GM13976 (cell line): Measurements from ENCODE around the gene AXL.
"Not testable (repeated sequence)": the region's sequence is repeated elsewhere in the genome, so short reads cannot be mapped to it uniquely, and the experiment has no call there.

Experiments
- DNase-seq: peaks from one replicate; pipeline ENCODE4 v3.0.0; 2012; ENCODE audit warnings: low spot score
- in situ Hi-C: fragments of 300-500 bp; cut with MboI; formaldehyde crosslinking; loops from one replicate; pipeline ENCODE4 v1.12.0; 2022; ENCODE audit warnings: low sequenced_read_pairs, mixed read lengths, inconsistent platforms; ENCODE audit not compliant: unreplicated experiment
- TF ChIP-seq, protein P1 (sequence below): IDR thresholded peaks from 2 replicates; pipeline ENCODE4 v1.5.1; 2012; ENCODE audit warnings: borderline replicate concordance, mild to moderate bottlenecking; ENCODE audit not compliant: insufficient read depth; ENCODE audit errors: extremely low read depth, missing control alignments, control extremely low read depth

AXL gene

GRCh38 chr19:41194157-41194552 lies 24.9 kb upstream of the AXL start:
- in situ Hi-C loops = no loop called here
- TF ChIP-seq, protein P1, sequence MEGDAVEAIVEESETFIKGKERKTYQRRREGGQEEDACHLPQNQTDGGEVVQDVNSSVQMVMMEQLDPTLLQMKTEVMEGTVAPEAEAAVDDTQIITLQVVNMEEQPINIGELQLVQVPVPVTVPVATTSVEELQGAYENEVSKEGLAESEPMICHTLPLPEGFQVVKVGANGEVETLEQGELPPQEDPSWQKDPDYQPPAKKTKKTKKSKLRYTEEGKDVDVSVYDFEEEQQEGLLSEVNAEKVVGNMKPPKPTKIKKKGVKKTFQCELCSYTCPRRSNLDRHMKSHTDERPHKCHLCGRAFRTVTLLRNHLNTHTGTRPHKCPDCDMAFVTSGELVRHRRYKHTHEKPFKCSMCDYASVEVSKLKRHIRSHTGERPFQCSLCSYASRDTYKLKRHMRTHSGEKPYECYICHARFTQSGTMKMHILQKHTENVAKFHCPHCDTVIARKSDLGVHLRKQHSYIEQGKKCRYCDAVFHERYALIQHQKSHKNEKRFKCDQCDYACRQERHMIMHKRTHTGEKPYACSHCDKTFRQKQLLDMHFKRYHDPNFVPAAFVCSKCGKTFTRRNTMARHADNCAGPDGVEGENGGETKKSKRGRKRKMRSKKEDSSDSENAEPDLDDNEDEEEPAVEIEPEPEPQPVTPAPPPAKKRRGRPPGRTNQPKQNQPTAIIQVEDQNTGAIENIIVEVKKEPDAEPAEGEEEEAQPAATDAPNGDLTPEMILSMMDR = no peak
- DNase-seq = no peak

- TF ChIP-seq, protein P1 = no peak
- in situ Hi-C loops = no loop called here
- DNase-seq = peak; percentile 72
These were observed 23.1 kb upstream of the AXL start for GRCh38 chr19:41195675-41196497.

- in situ Hi-C loops = no loop called here
- TF ChIP-seq, protein P1 = no peak
- DNase-seq = no peak
These were observed 20.5 kb upstream of the AXL start for GRCh38 chr19:41198559-41198958.

GRCh38 chr19:41203371-41203770 lies 15.7 kb upstream of the AXL start:
- in situ Hi-C loops = no loop called here
- TF ChIP-seq, protein P1 = no peak
- no peak for DNase-seq

DNA sequence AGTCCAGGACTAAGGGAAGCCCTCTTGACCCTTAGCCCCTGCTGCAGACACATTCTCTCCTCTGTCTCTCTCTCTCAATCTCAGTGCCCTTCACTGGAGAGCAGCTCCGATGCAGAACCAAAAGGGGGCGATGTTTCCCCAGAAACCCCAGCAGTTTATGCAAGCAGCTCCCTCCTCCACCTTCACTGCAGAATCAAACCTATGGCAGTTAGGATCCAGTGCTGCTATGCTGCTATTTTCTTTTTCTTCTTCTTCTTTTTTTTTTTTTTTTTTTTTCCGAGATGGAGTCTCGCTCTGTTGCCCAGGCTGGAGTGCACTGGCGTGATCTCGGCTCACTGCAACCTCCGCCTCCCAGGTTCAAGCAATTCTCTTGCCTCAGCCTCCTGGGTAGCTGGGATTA lies 14.7 kb upstream of the AXL start:
- in situ Hi-C loops = not testable (repeated sequence)
- TF ChIP-seq, protein P1 = peak; percentile 81
- DNase-seq = peak; percentile 85

DNA sequence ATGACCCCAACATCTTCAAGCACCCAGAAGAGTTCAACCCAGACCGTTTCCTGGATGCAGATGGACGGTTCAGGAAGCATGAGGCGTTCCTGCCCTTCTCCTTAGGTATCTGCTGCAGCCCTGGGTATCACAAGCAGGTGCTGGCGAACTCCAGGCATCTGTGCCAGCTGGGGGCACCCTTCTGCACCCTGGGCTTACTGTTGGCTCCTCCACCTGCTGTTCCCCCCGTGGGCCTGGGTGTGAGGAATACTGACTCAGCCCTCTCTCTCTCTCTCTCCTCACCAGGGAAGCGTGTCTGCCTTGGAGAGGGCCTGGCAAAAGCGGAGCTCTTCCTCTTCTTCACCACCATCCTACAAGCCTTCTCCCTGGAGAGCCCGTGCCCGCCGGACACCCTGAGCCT lies 13.0 kb upstream of the AXL start:
- in situ Hi-C loops = no loop called here
- TF ChIP-seq, protein P1 = peak; percentile 23
- DNase-seq = no peak

DNA sequence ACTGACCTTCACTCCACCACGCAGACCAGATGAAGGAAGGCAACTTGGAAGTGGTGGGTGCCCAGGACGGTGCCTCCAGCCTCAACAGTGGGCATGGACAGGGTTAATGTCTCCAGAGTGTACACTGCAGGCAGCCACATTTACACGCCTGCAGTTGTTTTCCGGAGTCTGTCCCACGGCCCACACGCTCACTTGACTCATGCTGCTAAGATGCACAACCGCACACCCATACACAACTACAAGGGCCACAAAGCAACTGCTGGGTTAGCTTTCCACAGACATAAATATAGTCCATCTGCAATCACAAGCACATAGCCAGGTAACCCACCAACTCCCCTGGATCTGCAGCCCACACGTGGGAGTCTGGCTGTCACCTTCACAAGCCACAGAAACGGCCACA lies 12.6 kb upstream of the AXL start:
- in situ Hi-C loops = no loop called here
- no peak for DNase-seq
- TF ChIP-seq, protein P1 = no peak
